Heart right ventricle (tissue), 16 donors: ENCODE measurements around the gene CTSA. TPM values are rescaled to one million over a fixed set of nuclear protein-coding genes. Genes with fewer than 3 reads are reported as not detected.

Experiments
- ATAC-seq, 8 donors: fragments of 200-7000 bp; cut with Tn5 transposase; one replicate each; pipeline ENCODE4 v1.9.1; 2020; ENCODE audit warnings: mild to moderate bottlenecking in 8 of 8, moderate library complexity in 8 of 8, moderate number of reproducible peaks in 1 of 8
- DNase-seq, 2 donors: peaks; one replicate each; pipeline ENCODE4 v3.0.0-alpha.2; 2020
- H3K27ac ChIP-seq, 10 donors: fragments of 200-600 bp; sonication (generic) in 2 of 10; one replicate each; pipeline versions ENCODE4 v1.5.0 to v1.8.0; 2020 to 2022; ENCODE audit warnings: mild to moderate bottlenecking in 3 of 10
- H3K27me3 ChIP-seq, 7 donors: fragments of 200-600 bp; one replicate each; pipeline ENCODE4 v1.8.0; 2021 to 2022; ENCODE audit warnings: mild to moderate bottlenecking in 2 of 7
- H3K36me3 ChIP-seq, 9 donors: fragments of 200-600 bp; sonication (generic) in 1 of 9; one replicate each; pipeline versions ENCODE4 v1.5.0 to v1.8.0; 2020 to 2022; ENCODE audit warnings: mild to moderate bottlenecking in 2 of 9
- H3K4me1 ChIP-seq, 9 donors: fragments of 200-600 bp; sonication (generic) in 1 of 9; one replicate each; pipeline versions ENCODE4 v1.5.0 to v1.8.0; 2020 to 2022; ENCODE audit warnings: mild to moderate bottlenecking in 4 of 9
- H3K4me3 ChIP-seq, 10 donors: fragments of 200-600 bp; sonication (generic) in 2 of 10; one replicate each; pipeline versions ENCODE4 v1.5.0 to v1.8.0; 2020 to 2022; ENCODE audit warnings: mild to moderate bottlenecking in 7 of 10, moderate library complexity in 2 of 10
- H3K9me3 ChIP-seq, 11 donors: fragments of 200-600 bp in 10 of 11; sonication (generic) in 2 of 11; one replicate each; pipeline versions ENCODE4 v1.5.0 to v1.8.0; 2013 to 2022; ENCODE audit warnings: mild to moderate bottlenecking in 2 of 11, control low read depth in 1 of 11, moderate library complexity in 1 of 11
- CTCF ChIP-seq, 9 donors: fragments of 200-600 bp; sonication (generic) in 2 of 9; IDR thresholded peaks; one replicate each; pipeline versions ENCODE4 v1.5.0 to v1.8.0; 2021 to 2022; ENCODE audit warnings: antibody characterized with exemption in 9 of 9, mild to moderate bottlenecking in 5 of 9, moderate library complexity in 1 of 9
- WGBS, 2 donors: extraction: QIAGEN DNeasy Blood & Tissue Kit; methylation state at CpG; one replicate each; pipeline ENCODE4 v1.1.7; 2013; ENCODE audit warnings: inconsistent platforms in 1 of 2; 5-methylcytosine and 5-hydroxymethylcytosine counted together
- intact Hi-C, 10 donors: fragments of 100-400 bp; cut with DNase I; formaldehyde crosslinking; loops; one replicate each; pipeline versions ENCODE4 v1.11.1 to v1.14.2; 2022
- polyA plus RNA-seq, 2 donors: library from polyadenylated mRNA; stranded (reverse); fragments of 200-250 nt; gene quantifications; one replicate each; pipeline ENCODE4 v1.2.3, GENCODE V29; 2013
- total RNA-seq, 10 donors: library from RNA; stranded (reverse); fragmentation: NEBNext Ultra II Directional in 3 of 10; extraction: Animal tissue kit (Norgen Biotek cat#: 25700) in 3 of 10; gene quantifications; one replicate each; pipeline versions ENCODE4 v1.2.1 to v1.2.4, GENCODE V29; 2021 to 2023
- donor health status: Arrhythmogenic right ventricular cardiomyopathy.
- donor health status: ischemic (EF 13 %, LVEDD 7.1; RV severe dilation, severe dysfunction).
- donor health status: healthy with polysubstance abuse.
- donor health status: DM: no; HTN: yes; CAD: no.
- donor health status: DM: no; HTN: no; CAD: no.
- donor health status: ischemic (EF 25% LVEDD 6.9; RV normal size, moderate dysfunction).
- donor health status: ischemic (EF 25% LVEDD 5.7; RV mildly dilated, moderate dysfunction).
- donor health status: healthy.
- donor health status: DM: yes; HTN: yes; CAD: no.
- donor health status: Ischemic cardiomyopathy.
- donor health status: ischemic (EF 35%, LVEDD 5.7; RV mildly dilated, moderate dysfunction).
- donor health status: nonischemic (EF 11% LVEDD 7.7; RV severe dilation, severe dysfunction).
- donor health status: DM: yes; HTN: yes; CAD: no.
- donor health status: PGD.
- donor health status: ischemic (EF 29% LVEDD 5.4; RV normal size, mild dysfunction).
- donor health status: nonischemic (EF 23%, LVEDD 6.1; RV moderate dilation, normal function).

CTSA gene
- total and polyA plus RNA-seq, 12 donors, result 75.1 to 173 (median 102) TPM

- no peaks in the 10 kb centered on the region for H3K9me3 ChIP-seq
- peak in 3 of 8 donors; percentile 6 to 20 (median 19) for ATAC-seq
- H3K36me3 ChIP-seq, result peaks cover 6 to 100% (median 46%) of the 10 kb centered on the region in 9 donors
- DNase-seq, result no peak
- peaks cover 2 to 33% (median 18%) of the 10 kb centered on the region in 9 donors for H3K4me1 ChIP-seq
- intact Hi-C loops, result no loop called here
- TF ChIP-seq CTCF (IDR thresholded peaks at IDR 0.05), result no peak
- 94 to 95% methylated on average over 14 of the region's 14 CpGs for WGBS, 2 donors
- H3K4me3 ChIP-seq, result no peak overlapping the region
- peak overlapping the region in 2 of 10 donors; percentile 49 to 62 for H3K27ac ChIP-seq
- H3K27me3 ChIP-seq, result no peaks in the 10 kb centered on the region
Measured at GRCh38 chr20:45843506-45843905, 47.6 kb upstream of the CTSA start.

- Histone ChIP-seq H3K9me3 (no peaks in the 10 kb centered on the region), H3K4me1 (peaks cover 2 to 33% (median 18%) of the 10 kb centered on the region in 9 donors), H3K36me3 (peaks cover 6 to 100% (median 46%) of the 10 kb centered on the region in 9 donors), H3K27me3 (no peaks in the 10 kb centered on the region), H3K27ac (no peak overlapping the region), H3K4me3 (no peak overlapping the region)
- ATAC-seq, result no peak
- no peak for DNase-seq
- intact Hi-C loops, result no loop called here
- no peak for TF ChIP-seq CTCF (IDR thresholded peaks at IDR 0.05)
Measured at GRCh38 chr20:45845452-45845851, 45.7 kb upstream of the CTSA start.

- no peak for TF ChIP-seq CTCF (IDR thresholded peaks at IDR 0.05)
- H3K27ac ChIP-seq, result no peak overlapping the region
- H3K4me1 ChIP-seq, result peaks cover 0 to 15% (median 2%) of the 10 kb centered on the region in 9 donors
- no peak overlapping the region for H3K4me3 ChIP-seq
- intact Hi-C loops, result no loop called here
- 94 to 96% methylated on average over 8 of the region's 8 CpGs for WGBS, 2 donors
- no peaks in the 10 kb centered on the region for H3K27me3 ChIP-seq
- DNase-seq (no peak), ATAC-seq (peak in 1 of 8 donors; percentile 6)
- H3K9me3 ChIP-seq, result no peaks in the 10 kb centered on the region
- H3K36me3 ChIP-seq, result peaks cover 6 to 100% (median 26%) of the 10 kb centered on the region in 9 donors
Measured at GRCh38 chr20:45848421-45848820, 42.7 kb upstream of the CTSA start.

- DNase-seq (no peak), ATAC-seq (no peak)
- H3K9me3 ChIP-seq, result no peaks in the 10 kb centered on the region
- no peaks in the 10 kb centered on the region for H3K27me3 ChIP-seq
- WGBS, 2 donors, result 88 to 92% methylated on average over 8 of the region's 8 CpGs
- no peak for TF ChIP-seq CTCF (IDR thresholded peaks at IDR 0.05)
- intact Hi-C loops, result no loop called here
- peaks cover 3 to 100% (median 20%) of the 10 kb centered on the region in 9 donors for H3K36me3 ChIP-seq
- H3K4me3 ChIP-seq, result no peak overlapping the region
- H3K4me1 ChIP-seq, result peaks cover 0 to 11% (median 0%) of the 10 kb centered on the region in 9 donors
- no peak overlapping the region for H3K27ac ChIP-seq
Measured at GRCh38 chr20:45848969-45849582, 42.1 kb upstream of the CTSA start.
